ENCODE results near the gene AK8. TPM values are rescaled to one million over a fixed set of nuclear protein-coding genes. Genes with fewer than 3 reads are reported as not detected.

AK8 gene
- total and polyA plus RNA-seq, 2 experiments from 2014 or later: 0.14 to 0.78 TPM

- Mint-ChIP-seq H3K36me3 (ENCODE audit: low read depth) (peaks cover 26% of the 10 kb centered on the region), H3K4me1 (no peaks in the 10 kb centered on the region), H3K4me3 (no peak overlapping the region), H3K9me3 (no peaks in the 10 kb centered on the region), H3K27me3 (ENCODE audit: insufficient read depth, low read depth, poor library complexity) (peaks cover 1% of the 10 kb centered on the region), H3K27ac (no peak overlapping the region)
- ATAC-seq: no peak
- Histone ChIP-seq H3K4me1 (ENCODE audit: insufficient read depth) (no peaks in the 10 kb centered on the region), H3K27ac (ENCODE audit: low read depth) (no peak overlapping the region), H3F3A (replicated peaks; ENCODE audit: low read depth) (no peaks in the 10 kb centered on the region), H3K36me3 (ENCODE audit: insufficient read depth) (peaks cover 15% of the 10 kb centered on the region), H3K79me2 (replicated peaks; ENCODE audit: insufficient read depth) (no peaks in the 10 kb centered on the region), H4K20me1 (replicated peaks; ENCODE audit: insufficient read depth) (no peaks in the 10 kb centered on the region), H3K4me3 (no peak overlapping the region), H3K9me2 (ENCODE audit: insufficient read depth) (no peaks in the 10 kb centered on the region), H2AFZ (no peak overlapping the region), H3K27me3 (ENCODE audit: insufficient read depth) (no peaks in the 10 kb centered on the region), H3K4me2 (no peak overlapping the region)
- no peak for DNase-seq (ENCODE audit: low spot score)
- no peak for TF ChIP-seq ETS1 (IDR thresholded peaks at IDR 0.05)
- no peak for TF ChIP-seq CREB1 (CRISPR knock-in tag; IDR thresholded peaks at IDR 0.05; ENCODE audit: low read depth)
These were observed 34.0 kb upstream of the AK8 start for GRCh38 chr9:132912131-132912530.

- Mint-ChIP-seq H3K27ac (no peak overlapping the region), H3K9me3 (no peaks in the 10 kb centered on the region), H3K4me1 (no peaks in the 10 kb centered on the region; the same call in 2 of the 3 replicates), H3K36me3 (ENCODE audit: low read depth) (peaks cover 21% of the 10 kb centered on the region), H3K27me3 (ENCODE audit: insufficient read depth, low read depth, poor library complexity) (peaks cover 4% of the 10 kb centered on the region), H3K4me3 (no peak overlapping the region)
- Histone ChIP-seq H3F3A (replicated peaks; ENCODE audit: low read depth) (no peaks in the 10 kb centered on the region), H3K36me3 (ENCODE audit: insufficient read depth) (peaks cover 13% of the 10 kb centered on the region), H3K27me3 (ENCODE audit: insufficient read depth) (no peaks in the 10 kb centered on the region), H3K4me3 (no peak overlapping the region), H3K4me2 (no peak overlapping the region), H4K20me1 (replicated peaks; ENCODE audit: insufficient read depth) (no peaks in the 10 kb centered on the region), H2AFZ (no peak overlapping the region), H3K4me1 (ENCODE audit: insufficient read depth) (no peaks in the 10 kb centered on the region), H3K79me2 (replicated peaks; ENCODE audit: insufficient read depth) (no peaks in the 10 kb centered on the region), H3K9me2 (ENCODE audit: insufficient read depth) (no peaks in the 10 kb centered on the region), H3K27ac (ENCODE audit: low read depth) (no peak overlapping the region)
- no peak for ATAC-seq
- no peak for DNase-seq (ENCODE audit: low spot score)
- TF ChIP-seq, protein P1, sequence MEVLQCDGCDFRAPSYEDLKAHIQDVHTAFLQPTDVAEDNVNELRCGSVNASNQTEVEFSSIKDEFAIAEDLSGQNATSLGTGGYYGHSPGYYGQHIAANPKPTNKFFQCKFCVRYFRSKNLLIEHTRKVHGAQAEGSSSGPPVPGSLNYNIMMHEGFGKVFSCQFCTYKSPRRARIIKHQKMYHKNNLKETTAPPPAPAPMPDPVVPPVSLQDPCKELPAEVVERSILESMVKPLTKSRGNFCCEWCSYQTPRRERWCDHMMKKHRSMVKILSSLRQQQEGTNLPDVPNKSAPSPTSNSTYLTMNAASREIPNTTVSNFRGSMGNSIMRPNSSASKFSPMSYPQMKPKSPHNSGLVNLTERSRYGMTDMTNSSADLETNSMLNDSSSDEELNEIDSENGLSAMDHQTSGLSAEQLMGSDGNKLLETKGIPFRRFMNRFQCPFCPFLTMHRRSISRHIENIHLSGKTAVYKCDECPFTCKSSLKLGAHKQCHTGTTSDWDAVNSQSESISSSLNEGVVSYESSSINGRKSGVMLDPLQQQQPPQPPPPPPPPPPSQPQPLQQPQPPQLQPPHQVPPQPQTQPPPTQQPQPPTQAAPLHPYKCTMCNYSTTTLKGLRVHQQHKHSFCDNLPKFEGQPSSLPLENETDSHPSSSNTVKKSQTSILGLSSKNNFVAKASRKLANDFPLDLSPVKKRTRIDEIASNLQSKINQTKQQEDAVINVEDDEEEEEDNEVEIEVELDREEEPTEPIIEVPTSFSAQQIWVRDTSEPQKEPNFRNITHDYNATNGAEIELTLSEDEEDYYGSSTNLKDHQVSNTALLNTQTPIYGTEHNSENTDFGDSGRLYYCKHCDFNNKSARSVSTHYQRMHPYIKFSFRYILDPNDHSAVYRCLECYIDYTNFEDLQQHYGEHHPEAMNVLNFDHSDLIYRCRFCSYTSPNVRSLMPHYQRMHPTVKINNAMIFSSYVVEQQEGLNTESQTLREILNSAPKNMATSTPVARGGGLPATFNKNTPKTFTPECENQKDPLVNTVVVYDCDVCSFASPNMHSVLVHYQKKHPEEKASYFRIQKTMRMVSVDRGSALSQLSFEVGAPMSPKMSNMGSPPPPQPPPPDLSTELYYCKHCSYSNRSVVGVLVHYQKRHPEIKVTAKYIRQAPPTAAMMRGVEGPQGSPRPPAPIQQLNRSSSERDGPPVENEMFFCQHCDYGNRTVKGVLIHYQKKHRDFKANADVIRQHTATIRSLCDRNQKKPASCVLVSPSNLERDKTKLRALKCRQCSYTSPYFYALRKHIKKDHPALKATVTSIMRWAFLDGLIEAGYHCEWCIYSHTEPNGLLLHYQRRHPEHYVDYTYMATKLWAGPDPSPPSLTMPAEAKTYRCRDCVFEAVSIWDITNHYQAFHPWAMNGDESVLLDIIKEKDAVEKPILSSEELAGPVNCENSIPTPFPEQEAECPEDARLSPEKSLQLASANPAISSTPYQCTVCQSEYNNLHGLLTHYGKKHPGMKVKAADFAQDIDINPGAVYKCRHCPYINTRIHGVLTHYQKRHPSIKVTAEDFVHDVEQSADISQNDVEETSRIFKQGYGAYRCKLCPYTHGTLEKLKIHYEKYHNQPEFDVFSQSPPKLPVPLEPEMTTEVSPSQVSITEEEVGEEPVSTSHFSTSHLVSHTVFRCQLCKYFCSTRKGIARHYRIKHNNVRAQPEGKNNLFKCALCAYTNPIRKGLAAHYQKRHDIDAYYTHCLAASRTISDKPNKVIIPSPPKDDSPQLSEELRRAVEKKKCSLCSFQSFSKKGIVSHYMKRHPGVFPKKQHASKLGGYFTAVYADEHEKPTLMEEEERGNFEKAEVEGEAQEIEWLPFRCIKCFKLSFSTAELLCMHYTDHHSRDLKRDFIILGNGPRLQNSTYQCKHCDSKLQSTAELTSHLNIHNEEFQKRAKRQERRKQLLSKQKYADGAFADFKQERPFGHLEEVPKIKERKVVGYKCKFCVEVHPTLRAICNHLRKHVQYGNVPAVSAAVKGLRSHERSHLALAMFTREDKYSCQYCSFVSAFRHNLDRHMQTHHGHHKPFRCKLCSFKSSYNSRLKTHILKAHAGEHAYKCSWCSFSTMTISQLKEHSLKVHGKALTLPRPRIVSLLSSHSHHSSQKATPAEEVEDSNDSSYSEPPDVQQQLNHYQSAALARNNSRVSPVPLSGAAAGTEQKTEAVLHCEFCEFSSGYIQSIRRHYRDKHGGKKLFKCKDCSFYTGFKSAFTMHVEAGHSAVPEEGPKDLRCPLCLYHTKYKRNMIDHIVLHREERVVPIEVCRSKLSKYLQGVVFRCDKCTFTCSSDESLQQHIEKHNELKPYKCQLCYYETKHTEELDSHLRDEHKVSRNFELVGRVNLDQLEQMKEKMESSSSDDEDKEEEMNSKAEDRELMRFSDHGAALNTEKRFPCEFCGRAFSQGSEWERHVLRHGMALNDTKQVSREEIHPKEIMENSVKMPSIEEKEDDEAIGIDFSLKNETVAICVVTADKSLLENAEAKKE (CRISPR knock-in tag; IDR thresholded peaks at IDR 0.05): no peak
- TF ChIP-seq, protein P2, sequence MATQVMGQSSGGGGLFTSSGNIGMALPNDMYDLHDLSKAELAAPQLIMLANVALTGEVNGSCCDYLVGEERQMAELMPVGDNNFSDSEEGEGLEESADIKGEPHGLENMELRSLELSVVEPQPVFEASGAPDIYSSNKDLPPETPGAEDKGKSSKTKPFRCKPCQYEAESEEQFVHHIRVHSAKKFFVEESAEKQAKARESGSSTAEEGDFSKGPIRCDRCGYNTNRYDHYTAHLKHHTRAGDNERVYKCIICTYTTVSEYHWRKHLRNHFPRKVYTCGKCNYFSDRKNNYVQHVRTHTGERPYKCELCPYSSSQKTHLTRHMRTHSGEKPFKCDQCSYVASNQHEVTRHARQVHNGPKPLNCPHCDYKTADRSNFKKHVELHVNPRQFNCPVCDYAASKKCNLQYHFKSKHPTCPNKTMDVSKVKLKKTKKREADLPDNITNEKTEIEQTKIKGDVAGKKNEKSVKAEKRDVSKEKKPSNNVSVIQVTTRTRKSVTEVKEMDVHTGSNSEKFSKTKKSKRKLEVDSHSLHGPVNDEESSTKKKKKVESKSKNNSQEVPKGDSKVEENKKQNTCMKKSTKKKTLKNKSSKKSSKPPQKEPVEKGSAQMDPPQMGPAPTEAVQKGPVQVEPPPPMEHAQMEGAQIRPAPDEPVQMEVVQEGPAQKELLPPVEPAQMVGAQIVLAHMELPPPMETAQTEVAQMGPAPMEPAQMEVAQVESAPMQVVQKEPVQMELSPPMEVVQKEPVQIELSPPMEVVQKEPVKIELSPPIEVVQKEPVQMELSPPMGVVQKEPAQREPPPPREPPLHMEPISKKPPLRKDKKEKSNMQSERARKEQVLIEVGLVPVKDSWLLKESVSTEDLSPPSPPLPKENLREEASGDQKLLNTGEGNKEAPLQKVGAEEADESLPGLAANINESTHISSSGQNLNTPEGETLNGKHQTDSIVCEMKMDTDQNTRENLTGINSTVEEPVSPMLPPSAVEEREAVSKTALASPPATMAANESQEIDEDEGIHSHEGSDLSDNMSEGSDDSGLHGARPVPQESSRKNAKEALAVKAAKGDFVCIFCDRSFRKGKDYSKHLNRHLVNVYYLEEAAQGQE (IDR thresholded peaks at IDR 0.05; ENCODE audit: unreplicated experiment): no peak
- no peak for TF ChIP-seq CREB1 (CRISPR knock-in tag; IDR thresholded peaks at IDR 0.05; ENCODE audit: low read depth)
- TF ChIP-seq POLR2AphosphoS5 (IDR thresholded peaks at IDR 0.05; ENCODE audit: low read depth): no peak
- no peak for TF ChIP-seq ZNF331 (CRISPR knock-in tag; IDR thresholded peaks at IDR 0.05; ENCODE audit: low read depth)
These were observed 32.3 kb upstream of the AK8 start for GRCh38 chr9:132910376-132910775.

Data from GM23338 (cell line).